Measurements from ENCODE around the gene CFAP206.

The CFAP206 gene

GRCh38 chr6:87395431-87395830 lies 12.3 kb upstream of the CFAP206 start:
- TF ChIP-seq GATA2 (IDR thresholded peaks at IDR 0.05; ENCODE audit: low read depth, low read length): no peak
- no peak for TF ChIP-seq GATA3 (IDR thresholded peaks at IDR 0.05; ENCODE audit: low read depth, low read length)

- TF ChIP-seq GATA3 (IDR thresholded peaks at IDR 0.05; ENCODE audit: low read depth, low read length) (no peak), GATA2 (IDR thresholded peaks at IDR 0.05; ENCODE audit: low read depth, low read length) (no peak)
Observed at GRCh38 chr6:87396595-87397392, 11.0 kb upstream of the CFAP206 start.

- TF ChIP-seq GATA2 (IDR thresholded peaks at IDR 0.05; ENCODE audit: low read depth, low read length) (no peak), GATA3 (IDR thresholded peaks at IDR 0.05; ENCODE audit: low read depth, low read length) (no peak)
Observed at GRCh38 chr6:87397656-87398055, 10.1 kb upstream of the CFAP206 start.

GRCh38 chr6:87401832-87402231 lies 5.9 kb upstream of the CFAP206 start:
- no peak for TF ChIP-seq GATA2 (IDR thresholded peaks at IDR 0.05; ENCODE audit: low read depth, low read length)
- TF ChIP-seq GATA3 (IDR thresholded peaks at IDR 0.05; ENCODE audit: low read depth, low read length): no peak

GRCh38 chr6:87407561-87407900 lies 241 bp upstream of the CFAP206 start:
- TF ChIP-seq GATA3 (IDR thresholded peaks at IDR 0.05; ENCODE audit: low read depth, low read length) (no peak), GATA2 (IDR thresholded peaks at IDR 0.05; ENCODE audit: low read depth, low read length) (no peak)

GRCh38 chr6:87408721-87409155 lies 966 bp downstream of the CFAP206 start:
- TF ChIP-seq GATA3 (IDR thresholded peaks at IDR 0.05; ENCODE audit: low read depth, low read length) (no peak), GATA2 (IDR thresholded peaks at IDR 0.05; ENCODE audit: low read depth, low read length) (no peak)

- TF ChIP-seq GATA3 (IDR thresholded peaks at IDR 0.05; ENCODE audit: low read depth, low read length): no peak
- TF ChIP-seq GATA2 (IDR thresholded peaks at IDR 0.05; ENCODE audit: low read depth, low read length): no peak
Observed at GRCh38 chr6:87419266-87419665, 11.5 kb downstream of the CFAP206 start.

- no peak for TF ChIP-seq GATA3 (IDR thresholded peaks at IDR 0.05; ENCODE audit: low read depth, low read length)
- TF ChIP-seq GATA2 (IDR thresholded peaks at IDR 0.05; ENCODE audit: low read depth, low read length): no peak
Observed at GRCh38 chr6:87420360-87420759, 12.6 kb downstream of the CFAP206 start.

- TF ChIP-seq GATA2 (IDR thresholded peaks at IDR 0.05; ENCODE audit: low read depth, low read length): no peak
Observed at GRCh38 chr6:87421576-87421975, 13.8 kb downstream of the CFAP206 start.

GRCh38 chr6:87426789-87427188 lies 19.0 kb downstream of the CFAP206 start:
- TF ChIP-seq GATA2 (IDR thresholded peaks at IDR 0.05; ENCODE audit: low read depth, low read length): no peak
- no peak for TF ChIP-seq GATA3 (IDR thresholded peaks at IDR 0.05; ENCODE audit: low read depth, low read length)

- TF ChIP-seq GATA2 (IDR thresholded peaks at IDR 0.05; ENCODE audit: low read depth, low read length) (no peak), GATA3 (IDR thresholded peaks at IDR 0.05; ENCODE audit: low read depth, low read length) (no peak)
Observed at GRCh38 chr6:87430499-87430898, 22.7 kb downstream of the CFAP206 start.

- TF ChIP-seq GATA2 (IDR thresholded peaks at IDR 0.05; ENCODE audit: low read depth, low read length) (no peak), GATA3 (IDR thresholded peaks at IDR 0.05; ENCODE audit: low read depth, low read length) (no peak)
Observed at GRCh38 chr6:87431263-87431662, 23.5 kb downstream of the CFAP206 start.

- TF ChIP-seq GATA2 (IDR thresholded peaks at IDR 0.05; ENCODE audit: low read depth, low read length) (no peak), GATA3 (IDR thresholded peaks at IDR 0.05; ENCODE audit: low read depth, low read length) (no peak)
Observed at GRCh38 chr6:87436435-87436834, 28.7 kb downstream of the CFAP206 start.

- TF ChIP-seq GATA2 (IDR thresholded peaks at IDR 0.05; ENCODE audit: low read depth, low read length) (no peak), GATA3 (IDR thresholded peaks at IDR 0.05; ENCODE audit: low read depth, low read length) (no peak)
Observed at GRCh38 chr6:87441711-87442110, 33.9 kb downstream of the CFAP206 start.

GRCh38 chr6:87444362-87444761 lies 36.6 kb downstream of the CFAP206 start:
- no peak for TF ChIP-seq GATA3 (IDR thresholded peaks at IDR 0.05; ENCODE audit: low read depth, low read length)
- no peak for TF ChIP-seq GATA2 (IDR thresholded peaks at IDR 0.05; ENCODE audit: low read depth, low read length)

- TF ChIP-seq GATA3 (IDR thresholded peaks at IDR 0.05; ENCODE audit: low read depth, low read length) (no peak), GATA2 (IDR thresholded peaks at IDR 0.05; ENCODE audit: low read depth, low read length) (no peak)
Observed at GRCh38 chr6:87465051-87465450, 57.3 kb downstream of the CFAP206 start.
